HEK293 (cell line): ENCODE data around the gene AEBP1.

ENCODE experiments used
- CTCF ChIA-PET: fragments of 350-600 bp; formaldehyde crosslinking; extraction: SDS; loops from one replicate; lab custom pipeline; 2021; ENCODE audit warnings: antibody characterized with exemption; lab: Yijun Ruan, JAX
- POLR2A ChIA-PET: fragments of 300-600 bp; formaldehyde crosslinking; extraction: SDS; loops from one replicate; lab custom pipeline; 2020; ENCODE audit warnings: antibody characterized with exemption, inconsistent platforms; lab: Yijun Ruan, JAX
- H3K27ac ChIP-seq: fragments of 200-500 bp; sonication (Bioruptor generic); 2 replicates; pipeline ENCODE4 v1.5.1; 2014; ENCODE audit warnings: low read depth, low read length, control low read depth, inconsistent platforms; ENCODE audit errors: extremely low read depth
- H3K36me3 ChIP-seq, 2 experiments: fragments of 200-500 bp in 1 of 2; sonication (Bioruptor generic) in 1 of 2; 1 replicate in 1 of 2; 2 replicates in 1 of 2; pipeline ENCODE4 v1.5.1; 2014 to 2017; ENCODE audit warnings: inconsistent platforms in 2 of 2, low read length in 2 of 2; ENCODE audit not compliant: control insufficient read depth in 2 of 2, insufficient read depth in 1 of 2
- H3K4me1 ChIP-seq: fragments of 200-500 bp; sonication (Bioruptor generic); 2 replicates; pipeline ENCODE4 v1.5.1; 2014; ENCODE audit warnings: mild to moderate bottlenecking, low read length, inconsistent platforms; ENCODE audit not compliant: control insufficient read depth, insufficient read depth
- H3K4me3 ChIP-seq: 2 replicates; pipeline ENCODE4 v1.5.1; 2011; ENCODE audit warnings: low read depth, mild to moderate bottlenecking, control low read depth, low read length, moderate library complexity
- H3K9me3 ChIP-seq: fragments of 200-500 bp; sonication (Bioruptor generic); 2 replicates; pipeline ENCODE4 v1.5.1; 2014; ENCODE audit warnings: low read depth, low read length, inconsistent platforms; ENCODE audit not compliant: control insufficient read depth, insufficient read depth
- BCL11A ChIP-seq: fragments of 450-650 bp; formaldehyde crosslinking; IDR thresholded peaks from 2 replicates; pipeline ENCODE4 v1.5.1; 2016; ENCODE audit warnings: low read depth, missing biosample characterization, missing genetic modification characterization
- EGR2 ChIP-seq: fragments of 450-650 bp; formaldehyde crosslinking; IDR thresholded peaks from 2 replicates; pipeline ENCODE4 v1.5.1; 2016; ENCODE audit warnings: low read depth, missing biosample characterization, missing genetic modification characterization
- KLF9 ChIP-seq: fragments of 450-650 bp; formaldehyde crosslinking; IDR thresholded peaks from 2 replicates; pipeline ENCODE4 v1.5.1; 2016; ENCODE audit warnings: missing biosample characterization, missing genetic modification characterization, low read depth
- MEIS1 ChIP-seq: sonication (generic); formaldehyde crosslinking; IDR thresholded peaks from 2 replicates; pipeline ENCODE4 v1.8.1; 2022; ENCODE audit warnings: missing genetic modification reagents, mild to moderate bottlenecking, borderline replicate concordance
- TRIM28 ChIP-seq: IDR thresholded peaks from 2 replicates; pipeline ENCODE4 v1.6.1; 2011; ENCODE audit warnings: low read length, control low read depth, borderline replicate concordance
- YY1 ChIP-seq: fragments of 450-650 bp; formaldehyde crosslinking; IDR thresholded peaks from 2 replicates; pipeline ENCODE4 v1.5.1; 2018; ENCODE audit warnings: missing biosample characterization, missing genetic modification characterization
- ZBTB11 ChIP-seq: fragments of 450-650 bp; formaldehyde crosslinking; conservative IDR thresholded peaks from 2 replicates; pipeline ENCODE4 v1.5.1; 2016; ENCODE audit warnings: low read depth, missing biosample characterization, missing genetic modification characterization
- ZFP37 ChIP-seq: fragments of 450-650 bp; formaldehyde crosslinking; IDR thresholded peaks from 2 replicates; pipeline ENCODE4 v1.5.1; 2016; ENCODE audit warnings: missing biosample characterization, missing genetic modification characterization
- ZNF138 ChIP-seq: fragments of 450-650 bp; formaldehyde crosslinking; IDR thresholded peaks from 2 replicates; pipeline ENCODE4 v1.5.1; 2016; ENCODE audit warnings: missing biosample characterization, missing genetic modification characterization, borderline replicate concordance
- ZNF157 ChIP-seq: fragments of 450-650 bp; formaldehyde crosslinking; IDR thresholded peaks from 2 replicates; pipeline ENCODE4 v1.5.1; 2016; ENCODE audit warnings: missing biosample characterization, missing genetic modification characterization
- ZNF184 ChIP-seq: fragments of 450-650 bp; IDR thresholded peaks from 2 replicates; pipeline ENCODE4 v1.5.1; 2018; ENCODE audit warnings: missing biosample characterization, mild to moderate bottlenecking, missing genetic modification characterization
- ZNF19 ChIP-seq: fragments of 450-650 bp; formaldehyde crosslinking; IDR thresholded peaks from 2 replicates; pipeline ENCODE4; 2016; ENCODE audit warnings: missing biosample characterization, missing genetic modification characterization, low read depth
- ZNF2 ChIP-seq: fragments of 450-650 bp; formaldehyde crosslinking; IDR thresholded peaks from 2 replicates; pipeline ENCODE4 v1.5.1; 2016; ENCODE audit warnings: missing biosample characterization, missing genetic modification characterization
- ZNF202 ChIP-seq: fragments of 450-650 bp; formaldehyde crosslinking; IDR thresholded peaks from 2 replicates; pipeline ENCODE4 v1.5.1; 2016; ENCODE audit warnings: missing biosample characterization, missing genetic modification characterization, borderline replicate concordance
- ZNF223 ChIP-seq: fragments of 450-650 bp; formaldehyde crosslinking; IDR thresholded peaks from 2 replicates; pipeline ENCODE4 v1.5.1; 2016; ENCODE audit warnings: missing biosample characterization, missing genetic modification characterization
- ZNF354C ChIP-seq: fragments of 450-650 bp; formaldehyde crosslinking; IDR thresholded peaks from 2 replicates; pipeline ENCODE4 v1.5.1; 2016; ENCODE audit warnings: missing biosample characterization, missing genetic modification characterization, low read depth, borderline replicate concordance
- ZNF398 ChIP-seq: fragments of 450-650 bp; formaldehyde crosslinking; IDR thresholded peaks from 2 replicates; pipeline ENCODE4 v1.5.1; 2017; ENCODE audit warnings: missing biosample characterization, missing genetic modification characterization
- ZNF501 ChIP-seq: fragments of 450-650 bp; formaldehyde crosslinking; IDR thresholded peaks from 2 replicates; pipeline ENCODE4 v1.5.1; 2016; ENCODE audit warnings: missing biosample characterization, missing genetic modification characterization
- ZNF544 ChIP-seq: fragments of 450-650 bp; formaldehyde crosslinking; IDR thresholded peaks from 2 replicates; pipeline ENCODE4 v1.5.0; 2017; ENCODE audit warnings: missing biosample characterization, missing genetic modification characterization
- ZNF548 ChIP-seq: fragments of 450-650 bp; formaldehyde crosslinking; IDR thresholded peaks from 2 replicates; pipeline ENCODE4 v1.5.1; 2016; ENCODE audit warnings: missing biosample characterization, missing genetic modification characterization
- ZNF555 ChIP-seq: fragments of 450-650 bp; formaldehyde crosslinking; conservative IDR thresholded peaks from 2 replicates; pipeline ENCODE4 v1.5.1; 2017; ENCODE audit warnings: missing biosample characterization, mild to moderate bottlenecking, missing genetic modification characterization, inconsistent platforms
- ZNF626 ChIP-seq: fragments of 450-650 bp; sonication (Bioruptor Pico); formaldehyde crosslinking; IDR thresholded peaks from 2 replicates; pipeline ENCODE4 v1.5.1; 2018; ENCODE audit warnings: missing biosample characterization, missing genetic modification characterization, inconsistent platforms
- ZNF664 ChIP-seq: fragments of 450-650 bp; formaldehyde crosslinking; IDR thresholded peaks from 2 replicates; pipeline ENCODE4 v1.5.1; 2016; ENCODE audit warnings: missing biosample characterization, missing genetic modification characterization
- ZNF76 ChIP-seq: fragments of 450-650 bp; formaldehyde crosslinking; IDR thresholded peaks from 2 replicates; pipeline ENCODE4; 2016; ENCODE audit warnings: low read depth, missing biosample characterization, missing genetic modification characterization, borderline replicate concordance
- ZNF777 ChIP-seq: fragments of 450-650 bp; formaldehyde crosslinking; IDR thresholded peaks from 2 replicates; pipeline ENCODE4 v1.5.1; 2017; ENCODE audit warnings: missing biosample characterization, missing genetic modification characterization, borderline replicate concordance
- ZXDB ChIP-seq: fragments of 450-650 bp; formaldehyde crosslinking; IDR thresholded peaks from 2 replicates; pipeline ENCODE4 v1.5.1; 2016; ENCODE audit warnings: missing biosample characterization, missing genetic modification characterization

The AEBP1 gene

GRCh38 chr7:44152971-44153947 lies 49.1 kb downstream of the AEBP1 start:
- H3K4me1 ChIP-seq: no peaks in the 10 kb centered on the region
- ChIA-PET CTCF (interaction anchor here (0.6 to 0.8 kb wide), 3 partner anchors 41 to 1001 kb away, joined by 3 to 4 read pairs (median 3); no protein-coding TSS in a partner anchor), POLR2A (no interaction called here)
- H3K9me3 ChIP-seq: no peaks in the 10 kb centered on the region
- H3K36me3 ChIP-seq: no peaks in the 10 kb centered on the region
- no peak overlapping the region for H3K4me3 ChIP-seq
- no peak overlapping the region for H3K27ac ChIP-seq
- no peak for TF ChIP-seq ZNF501
- no peak for TF ChIP-seq ZNF202 (tag by site-specific recombination)
- no peak for TF ChIP-seq EGR2 (tag by site-specific recombination)
- no peak for TF ChIP-seq ZNF2 (tag by site-specific recombination)
- no peak for TF ChIP-seq ZNF19 (tag by site-specific recombination)
- TF ChIP-seq ZNF223: no peak
- TF ChIP-seq ZNF626 (tag by site-specific recombination): no peak
- TF ChIP-seq ZNF184: no peak

GRCh38 chr7:44153948-44154335 lies 49.8 kb downstream of the AEBP1 start:
- CTCF ChIA-PET: interaction anchor here (0.7 to 0.8 kb wide), 2 partner anchors 414 to 1000 kb away, joined by 3 read pairs; no protein-coding TSS in a partner anchor
- TF ChIP-seq ZNF354C (tag by site-specific recombination) (no peak), ZNF548 (tag by site-specific recombination) (no peak), ZNF555 (tag by site-specific recombination) (no peak), YY1 (tag by site-specific recombination) (no peak), KLF9 (tag by site-specific recombination) (no peak), ZNF157 (tag by site-specific recombination) (no peak)
- Histone ChIP-seq H3K36me3 (no peaks in the 10 kb centered on the region), H3K9me3 (no peaks in the 10 kb centered on the region), H3K4me3 (no peak overlapping the region), H3K27ac (no peak overlapping the region), H3K4me1 (no peaks in the 10 kb centered on the region)
- POLR2A ChIA-PET: no interaction called here

GRCh38 chr7:44154703-44155102 lies 50.6 kb downstream of the AEBP1 start:
- ChIA-PET CTCF (interaction anchor here (0.6 kb wide), 1 partner anchor 100 kb away, joined by 4 read pairs; no protein-coding TSS in a partner anchor), POLR2A (no interaction called here)
- Histone ChIP-seq H3K9me3 (no peaks in the 10 kb centered on the region), H3K4me3 (no peak overlapping the region), H3K4me1 (no peaks in the 10 kb centered on the region), H3K36me3 (no peaks in the 10 kb centered on the region), H3K27ac (no peak overlapping the region)
- no peak for TF ChIP-seq ZNF76 (tag by site-specific recombination)
- no peak for TF ChIP-seq ZNF664 (tag by site-specific recombination)
- TF ChIP-seq ZNF544 (tag by site-specific recombination): no peak
- TF ChIP-seq ZNF138 (tag by site-specific recombination): no peak
- no peak for TF ChIP-seq TRIM28
- TF ChIP-seq ZFP37: no peak
- TF ChIP-seq ZNF398: no peak
- no peak for TF ChIP-seq BCL11A
- no peak for TF ChIP-seq ZNF777 (tag by site-specific recombination)
- TF ChIP-seq ZXDB: no peak
- no peak for TF ChIP-seq MEIS1
- no peak for TF ChIP-seq ZBTB11
